ENCODE data around the gene NDUFS5. TPM values are rescaled to one million over a fixed set of nuclear protein-coding genes. Genes with fewer than 3 reads are reported as not detected.
A peak's percentile ranks its signal among the peaks of the same experiment; 100 is the strongest.
"Not testable (repeated sequence)": the region's sequence is repeated elsewhere in the genome, so short reads cannot be mapped to it uniquely, and the experiment has no call there.

Gene NDUFS5
- total RNA-seq, 4 donors from 2014 or later: 202 to 542 (median 255) TPM

GRCh38 chr1:39016604-39017171 lies 9.5 kb upstream of the NDUFS5 start:
- 75 to 86% methylated on average over 10 of the region's 10 CpGs for WGBS, 2 donors
- TF ChIP-seq POLR2A (IDR thresholded peaks at IDR 0.05) (no peak), CTCF (IDR thresholded peaks at IDR 0.05) (no peak)
- intact Hi-C loops (cut with DNase I; ENCODE audit: low total_unique reads): no loop called here

DNA sequence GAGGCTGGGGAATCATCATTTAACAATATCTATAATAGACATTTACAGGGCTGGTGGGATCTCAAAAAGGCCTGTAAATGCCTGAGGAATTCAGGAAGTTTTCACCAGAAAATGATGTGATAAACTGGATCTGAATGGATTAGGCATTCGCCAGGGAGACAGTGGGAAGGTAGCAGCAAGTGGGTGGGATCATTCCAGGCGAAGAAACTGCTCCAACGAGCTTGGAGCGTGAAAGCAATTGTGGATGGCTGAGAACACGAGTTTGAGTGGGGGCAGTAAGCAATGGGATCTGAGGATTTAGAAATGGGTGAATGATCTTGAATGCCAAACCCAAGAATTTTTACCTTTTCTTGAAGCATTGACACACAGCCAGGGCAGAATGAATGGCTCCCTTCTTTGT lies 8.9 kb upstream of the NDUFS5 start:
- 73 to 79% methylated on average over 5 of the region's 5 CpGs for WGBS, 2 donors
- TF ChIP-seq CTCF (IDR thresholded peaks at IDR 0.05): no peak
- TF ChIP-seq POLR2A (IDR thresholded peaks at IDR 0.05): no peak
- no peak for DNase-seq (ENCODE audit: low spot score in 2 of 2)
- H3K4me3 ChIP-seq (ENCODE audit: low read depth, poor library complexity, severe bottlenecking): no peak overlapping the region
- intact Hi-C loops (cut with DNase I; ENCODE audit: low total_unique reads): no loop called here

More at GRCh38 chr1:39016604-39017171, 9.5 kb upstream of the NDUFS5 start:
- no peak overlapping the region for H3K4me3 ChIP-seq (ENCODE audit: low read depth, poor library complexity, severe bottlenecking)
- DNase-seq (ENCODE audit: low spot score in 2 of 2): no peak

GRCh38 chr1:39020494-39020893 lies 5.7 kb upstream of the NDUFS5 start:
- intact Hi-C loops (cut with DNase I; ENCODE audit: low total_unique reads); H3K4me3 ChIP-seq (ENCODE audit: low read depth, poor library complexity, severe bottlenecking); DNase-seq (ENCODE audit: low spot score in 2 of 2): not testable (repeated sequence)
- 83 to 97% methylated on average over 1 of the region's 1 CpG for WGBS, 2 donors

GRCh38 chr1:39021426-39021825 lies 4.7 kb upstream of the NDUFS5 start:
- no peak for TF ChIP-seq POLR2A (IDR thresholded peaks at IDR 0.05)
- TF ChIP-seq CTCF (IDR thresholded peaks at IDR 0.05): no peak
- intact Hi-C loops (cut with DNase I; ENCODE audit: low total_unique reads): no loop called here
- 76 to 84% methylated on average over 1 of the region's 1 CpG for WGBS, 2 donors
- no peak for DNase-seq (ENCODE audit: low spot score in 2 of 2)
- H3K4me3 ChIP-seq (ENCODE audit: low read depth, poor library complexity, severe bottlenecking): no peak overlapping the region

- intact Hi-C loops (cut with DNase I; ENCODE audit: low total_unique reads): no loop called here
- H3K4me3 ChIP-seq (ENCODE audit: low read depth, poor library complexity, severe bottlenecking): no peak overlapping the region
- TF ChIP-seq CTCF (IDR thresholded peaks at IDR 0.05) (no peak), POLR2A (IDR thresholded peaks at IDR 0.05) (no peak)
- DNase-seq (ENCODE audit: low spot score in 2 of 2): no peak
- 59 to 62% methylated on average over 1 of the region's 1 CpG for WGBS, 2 donors
Observed at GRCh38 chr1:39023140-39023539, 3.0 kb upstream of the NDUFS5 start.

DNA sequence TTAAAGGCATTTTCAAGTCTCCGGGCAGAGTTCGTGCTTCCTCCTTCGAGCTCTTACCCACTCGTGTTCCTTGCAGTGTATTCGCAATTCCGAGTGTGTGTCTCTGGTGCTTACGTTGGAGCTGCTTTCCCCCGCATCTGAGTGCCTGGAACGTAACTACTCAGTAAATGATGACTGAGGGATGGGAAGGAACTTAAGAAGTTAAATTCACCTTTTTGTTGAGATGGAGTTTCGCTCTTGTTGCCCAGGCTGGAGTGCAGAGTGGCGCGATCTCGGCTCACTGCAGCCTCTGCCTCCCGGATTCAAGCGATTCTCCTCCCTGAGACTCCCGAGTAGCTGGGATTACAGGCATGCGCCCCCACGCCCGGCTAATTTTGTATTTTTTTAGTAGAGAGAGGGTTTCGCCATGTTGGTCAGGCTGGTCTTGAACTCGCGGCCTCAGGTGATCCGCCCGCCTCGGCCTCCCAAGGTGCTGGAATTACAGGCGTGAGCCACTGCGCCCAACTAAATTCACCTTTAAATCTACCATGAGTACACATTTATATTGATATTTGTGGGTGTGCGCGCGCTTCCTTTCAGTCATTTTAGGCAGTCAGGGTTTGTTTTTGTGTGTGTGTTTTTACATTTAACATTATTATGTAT lies 837 bp downstream of the NDUFS5 start:
- 21 to 26% methylated on average over 30 of the region's 30 CpGs for WGBS, 2 donors
- DNase-seq (ENCODE audit: low spot score in 2 of 2): peak in 1 of 2 donors; percentile 78
- intact Hi-C loops (cut with DNase I; ENCODE audit: low total_unique reads): no loop called here
- no peak for TF ChIP-seq POLR2A (IDR thresholded peaks at IDR 0.05)
- no peak for TF ChIP-seq CTCF (IDR thresholded peaks at IDR 0.05)
- H3K4me3 ChIP-seq (ENCODE audit: low read depth, poor library complexity, severe bottlenecking): peak overlapping the region; percentile 75
